Activated B cell treated with CpG ODN at 0.5 μM for 24 hours (primary cell): ENCODE data around the gene RANBP17. TPM values are rescaled to one million over a fixed set of nuclear protein-coding genes. Genes with fewer than 3 reads are reported as not detected.
"Not testable (repeated sequence)": the region's sequence is repeated elsewhere in the genome, so short reads cannot be mapped to it uniquely, and the experiment has no call there.

Source experiments
- ATAC-seq: fragments of 200-7000 bp; cut with Tn5 transposase; one replicate; pipeline ENCODE4 v1.10.0; 2021; ENCODE audit warnings: low read depth, mild to moderate bottlenecking, moderate library complexity
- CTCF ChIA-PET: fragments of 350-600 bp; sonication (Branson Sonifier 250); formaldehyde crosslinking; loops from one replicate; lab custom pipeline; 2021; ENCODE audit warnings: antibody characterized with exemption; lab: Charles Lee
- POLR2A ChIA-PET: fragments of 350-600 bp; sonication (Branson Sonifier 250); formaldehyde crosslinking; loops from one replicate; lab custom pipeline; 2021; ENCODE audit warnings: antibody characterized with exemption; lab: Charles Lee
- DNase-seq: peaks from one replicate; pipeline ENCODE4 v3.0.0; 2022
- H3K27ac Mint-ChIP-seq: one replicate; pipeline ENCODE4 v1.8.0; 2020; ENCODE audit warnings: mixed read lengths
- H3K27me3 Mint-ChIP-seq: one replicate; pipeline ENCODE4 v1.8.0; 2021; ENCODE audit warnings: mixed read lengths
- H3K36me3 Mint-ChIP-seq: one replicate; pipeline ENCODE4 v1.8.0; 2021; ENCODE audit warnings: low read depth, mixed read lengths
- H3K4me1 Mint-ChIP-seq: one replicate; pipeline ENCODE4 v1.8.0; 2021; ENCODE audit warnings: mixed read lengths
- H3K4me3 Mint-ChIP-seq: one replicate; pipeline ENCODE4 v1.8.0; 2020; ENCODE audit warnings: mild to moderate bottlenecking, mixed read lengths
- H3K9me3 Mint-ChIP-seq: one replicate; pipeline ENCODE4 v1.8.0; 2020; ENCODE audit warnings: mixed read lengths
- intact Hi-C: fragments of 100-400 bp; cut with micrococcal nuclease; formaldehyde crosslinking; loops from one replicate; pipeline ENCODE4 v1.15.1; 2024
- total RNA-seq: library from RNA; stranded (reverse); gene quantifications from 2 replicates; pipeline ENCODE4 v1.2.3, GENCODE V29; 2022
- TF ChIP-seq, protein P1 (sequence below): fragments of 200-600 bp; IDR thresholded peaks from one replicate; pipeline ENCODE4 v1.8.0; 2022; ENCODE audit warnings: antibody characterized with exemption, mild to moderate bottlenecking

RANBP17 gene
- total RNA-seq, 1 donor from 2014 or later, result not detected

DNA sequence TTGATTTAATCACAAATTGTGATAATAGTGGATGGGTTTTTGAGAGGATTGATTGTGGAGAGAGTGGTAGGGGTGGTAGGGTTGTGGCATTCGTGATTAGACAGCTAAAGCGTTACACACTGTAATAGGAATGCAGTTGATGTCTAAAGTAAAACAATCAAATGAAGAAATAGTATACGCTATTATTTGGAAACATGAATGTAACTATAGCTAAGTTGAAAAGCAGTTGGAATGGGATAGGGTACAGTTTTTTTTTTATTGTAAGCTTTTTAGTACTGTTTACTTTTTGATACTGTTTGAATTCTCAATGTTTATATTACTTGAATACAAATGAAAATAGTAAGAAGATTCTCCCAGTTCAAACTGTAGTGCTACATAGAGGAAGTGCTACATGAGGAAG lies 51.8 kb downstream of the RANBP17 start:
- Mint-ChIP-seq H3K36me3 (no peaks in the 10 kb centered on the region), H3K9me3 (no peaks in the 10 kb centered on the region), H3K27me3 (no peaks in the 10 kb centered on the region), H3K4me3 (no peak overlapping the region), H3K27ac (no peak overlapping the region), H3K4me1 (no peaks in the 10 kb centered on the region)
- DNase-seq (no peak), ATAC-seq (no peak)
- ChIA-PET CTCF (no interaction called here), POLR2A (no interaction called here)
- intact Hi-C loops, result no loop called here
- TF ChIP-seq, protein P1, sequence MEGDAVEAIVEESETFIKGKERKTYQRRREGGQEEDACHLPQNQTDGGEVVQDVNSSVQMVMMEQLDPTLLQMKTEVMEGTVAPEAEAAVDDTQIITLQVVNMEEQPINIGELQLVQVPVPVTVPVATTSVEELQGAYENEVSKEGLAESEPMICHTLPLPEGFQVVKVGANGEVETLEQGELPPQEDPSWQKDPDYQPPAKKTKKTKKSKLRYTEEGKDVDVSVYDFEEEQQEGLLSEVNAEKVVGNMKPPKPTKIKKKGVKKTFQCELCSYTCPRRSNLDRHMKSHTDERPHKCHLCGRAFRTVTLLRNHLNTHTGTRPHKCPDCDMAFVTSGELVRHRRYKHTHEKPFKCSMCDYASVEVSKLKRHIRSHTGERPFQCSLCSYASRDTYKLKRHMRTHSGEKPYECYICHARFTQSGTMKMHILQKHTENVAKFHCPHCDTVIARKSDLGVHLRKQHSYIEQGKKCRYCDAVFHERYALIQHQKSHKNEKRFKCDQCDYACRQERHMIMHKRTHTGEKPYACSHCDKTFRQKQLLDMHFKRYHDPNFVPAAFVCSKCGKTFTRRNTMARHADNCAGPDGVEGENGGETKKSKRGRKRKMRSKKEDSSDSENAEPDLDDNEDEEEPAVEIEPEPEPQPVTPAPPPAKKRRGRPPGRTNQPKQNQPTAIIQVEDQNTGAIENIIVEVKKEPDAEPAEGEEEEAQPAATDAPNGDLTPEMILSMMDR, result no peak

DNA sequence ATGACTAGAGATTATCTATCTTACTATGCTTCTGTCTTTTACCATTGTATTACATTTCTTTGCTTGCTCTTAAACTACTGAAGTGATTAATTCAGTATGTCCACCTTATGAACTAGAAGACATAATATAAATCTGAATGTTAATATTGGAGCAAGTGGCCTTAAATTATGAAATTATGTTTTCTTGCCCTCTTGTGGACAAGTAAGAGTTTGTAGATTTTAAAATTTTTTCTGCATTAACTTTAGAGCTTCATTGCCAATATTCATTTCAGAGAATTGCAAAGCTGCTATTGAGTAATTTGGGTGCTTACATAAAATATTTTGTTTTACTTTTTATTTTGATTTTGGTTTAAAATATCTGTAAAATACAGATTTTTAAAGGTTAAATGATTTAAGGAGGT lies 55.3 kb downstream of the RANBP17 start:
- ChIA-PET POLR2A (no interaction called here), CTCF (no interaction called here)
- Mint-ChIP-seq H3K27ac (no peak overlapping the region), H3K4me1 (no peaks in the 10 kb centered on the region), H3K4me3 (no peak overlapping the region), H3K9me3 (no peaks in the 10 kb centered on the region), H3K27me3 (no peaks in the 10 kb centered on the region), H3K36me3 (no peaks in the 10 kb centered on the region)
- no peak for DNase-seq
- ATAC-seq, result no peak
- TF ChIP-seq, protein P1, result no peak
- intact Hi-C loops, result no loop called here

DNA sequence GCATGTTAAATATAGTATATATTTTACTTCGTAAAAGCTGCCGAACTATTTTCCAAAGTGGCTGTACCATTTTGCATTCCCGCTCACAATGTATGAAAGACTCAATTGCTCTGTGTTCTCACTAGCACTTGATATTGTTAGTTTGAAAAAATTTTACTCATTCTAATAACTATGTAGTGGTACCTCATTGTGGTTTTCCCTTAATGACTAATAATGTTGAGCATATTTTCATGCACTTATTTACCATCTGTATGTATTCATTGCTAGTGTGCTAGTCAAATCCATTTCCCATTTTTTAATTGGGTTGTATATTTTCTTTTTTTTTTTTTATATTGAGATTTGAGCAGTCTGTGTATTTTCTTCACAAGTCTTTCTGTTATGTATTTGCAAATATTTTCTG lies 58.4 kb downstream of the RANBP17 start:
- no peaks in the 10 kb centered on the region for H3K9me3 Mint-ChIP-seq
- intact Hi-C loops, result no loop called here
- no peak for ATAC-seq
- ChIA-PET CTCF (no interaction called here), POLR2A (no interaction called here)
- no peaks in the 10 kb centered on the region for H3K27me3 Mint-ChIP-seq
- TF ChIP-seq, protein P1, result no peak
- H3K4me3 Mint-ChIP-seq, result no peak overlapping the region
- H3K4me1 Mint-ChIP-seq, result no peaks in the 10 kb centered on the region
- no peaks in the 10 kb centered on the region for H3K36me3 Mint-ChIP-seq
- no peak for DNase-seq
- no peak overlapping the region for H3K27ac Mint-ChIP-seq

DNA sequence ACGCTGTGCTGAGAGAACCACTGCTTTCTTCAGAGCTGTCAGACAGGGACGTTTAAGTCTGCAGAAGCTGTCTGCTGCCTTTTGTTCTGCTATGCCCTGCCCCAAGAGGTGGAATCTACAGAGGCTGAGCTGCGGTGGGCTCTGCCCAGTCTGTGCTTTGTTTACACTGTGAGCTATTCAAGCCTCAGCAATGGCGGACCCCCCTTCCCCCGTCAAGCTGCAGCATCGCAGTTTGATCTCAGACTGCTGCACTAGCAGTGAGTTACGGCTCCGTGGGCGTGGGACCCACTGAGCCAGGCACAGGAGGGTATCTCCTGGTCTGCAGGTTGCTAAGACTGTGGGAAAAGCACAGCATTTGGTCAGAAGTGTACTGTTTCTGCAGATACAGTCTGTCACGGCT lies 60.5 kb downstream of the RANBP17 start:
- CTCF ChIA-PET, H3K36me3 Mint-ChIP-seq, H3K4me3 Mint-ChIP-seq, H3K27me3 Mint-ChIP-seq, DNase-seq, H3K27ac Mint-ChIP-seq, H3K4me1 Mint-ChIP-seq, POLR2A ChIA-PET, intact Hi-C loops, H3K9me3 Mint-ChIP-seq, ATAC-seq: not testable (repeated sequence)

DNA sequence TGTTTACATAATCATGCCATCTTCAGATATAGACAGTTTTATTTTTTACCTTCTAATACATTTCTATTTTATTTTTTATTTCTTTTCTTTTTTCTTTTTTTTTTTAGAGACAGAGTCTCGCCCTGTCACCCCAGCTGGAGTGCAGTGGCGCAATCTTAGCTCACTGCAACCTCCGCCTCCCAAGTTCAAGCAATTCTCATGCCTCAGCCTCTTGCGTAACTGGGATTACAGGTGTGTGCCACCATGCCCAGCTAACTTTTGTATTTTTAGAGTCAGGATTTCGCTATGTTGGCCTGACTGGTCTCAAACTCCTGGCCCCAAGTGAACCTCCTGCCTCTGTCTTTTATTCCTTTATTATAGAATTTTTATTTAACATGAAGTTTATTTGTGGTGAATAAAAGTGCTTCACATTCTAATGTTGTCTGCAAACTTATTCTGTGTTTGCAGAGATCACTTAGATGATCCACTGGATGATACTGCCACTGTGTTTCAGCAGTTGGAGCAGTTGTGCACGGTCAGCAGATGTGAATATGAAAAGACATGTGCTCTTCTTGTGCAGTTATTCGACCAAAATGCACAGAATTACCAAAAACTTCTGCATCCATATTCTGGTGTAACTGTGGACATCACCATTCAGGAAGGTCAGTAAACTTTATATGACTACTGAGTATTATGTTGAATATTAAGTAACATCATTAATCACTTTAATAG lies 62.2 kb downstream of the RANBP17 start:
- intact Hi-C loops, result no loop called here
- H3K27ac Mint-ChIP-seq, result no peak overlapping the region
- no peaks in the 10 kb centered on the region for H3K36me3 Mint-ChIP-seq
- TF ChIP-seq, protein P1, result no peak
- ChIA-PET CTCF (no interaction called here), POLR2A (no interaction called here)
- H3K27me3 Mint-ChIP-seq, result no peaks in the 10 kb centered on the region
- H3K4me3 Mint-ChIP-seq, result no peak overlapping the region
- H3K4me1 Mint-ChIP-seq, result no peaks in the 10 kb centered on the region
- DNase-seq (no peak), ATAC-seq (no peak)
- H3K9me3 Mint-ChIP-seq, result no peaks in the 10 kb centered on the region

DNA sequence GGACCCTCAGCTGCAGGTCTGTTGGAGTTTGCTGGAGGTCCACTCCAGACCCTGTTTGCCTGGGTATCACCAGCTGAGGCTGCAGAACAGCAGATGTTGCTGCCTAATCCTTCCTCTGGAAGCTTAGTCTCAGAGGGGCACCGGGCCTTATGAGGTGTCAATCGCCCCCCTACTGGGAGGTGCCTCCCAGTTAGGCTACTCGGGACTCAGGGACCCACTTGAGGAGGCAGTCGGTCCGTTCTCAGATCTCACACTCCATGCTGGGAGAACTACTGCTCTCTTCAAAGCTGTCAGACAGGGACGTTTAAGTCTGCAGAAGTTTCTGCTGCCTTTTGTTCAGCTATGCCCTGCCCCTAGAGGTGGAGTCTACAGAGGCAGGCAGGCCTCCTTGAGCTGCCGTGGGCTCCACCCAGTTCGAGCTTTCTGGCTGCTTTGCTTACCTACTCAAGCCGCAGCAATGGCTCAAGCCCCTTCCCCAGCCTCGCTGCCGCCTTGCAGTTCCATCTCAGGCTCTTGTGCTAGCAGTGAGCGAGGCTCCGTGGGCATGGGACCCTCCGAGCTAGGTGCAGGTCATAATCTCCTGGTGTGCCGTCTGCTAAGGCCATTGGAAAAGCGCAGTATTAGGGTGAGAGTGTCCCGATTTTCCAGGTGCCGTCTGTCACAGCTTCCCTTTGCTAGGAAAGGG lies 73.9 kb downstream of the RANBP17 start:
- H3K27ac Mint-ChIP-seq, DNase-seq, intact Hi-C loops, ATAC-seq, POLR2A ChIA-PET, CTCF ChIA-PET, H3K36me3 Mint-ChIP-seq, H3K27me3 Mint-ChIP-seq, H3K4me1 Mint-ChIP-seq, H3K9me3 Mint-ChIP-seq, H3K4me3 Mint-ChIP-seq: not testable (repeated sequence)
